ENCODE results near the gene CAPN11. TPM values are rescaled to one million over a fixed set of nuclear protein-coding genes. Genes with fewer than 3 reads are reported as not detected.

Gene CAPN11
- total and polyA plus RNA-seq, 9 of the 15 experiments (the other 6 are each of a cell fraction or from before 2014, with no cell fraction given): 0.03 to 0.61 (median 0.17) TPM; not detected in 1

DNA sequence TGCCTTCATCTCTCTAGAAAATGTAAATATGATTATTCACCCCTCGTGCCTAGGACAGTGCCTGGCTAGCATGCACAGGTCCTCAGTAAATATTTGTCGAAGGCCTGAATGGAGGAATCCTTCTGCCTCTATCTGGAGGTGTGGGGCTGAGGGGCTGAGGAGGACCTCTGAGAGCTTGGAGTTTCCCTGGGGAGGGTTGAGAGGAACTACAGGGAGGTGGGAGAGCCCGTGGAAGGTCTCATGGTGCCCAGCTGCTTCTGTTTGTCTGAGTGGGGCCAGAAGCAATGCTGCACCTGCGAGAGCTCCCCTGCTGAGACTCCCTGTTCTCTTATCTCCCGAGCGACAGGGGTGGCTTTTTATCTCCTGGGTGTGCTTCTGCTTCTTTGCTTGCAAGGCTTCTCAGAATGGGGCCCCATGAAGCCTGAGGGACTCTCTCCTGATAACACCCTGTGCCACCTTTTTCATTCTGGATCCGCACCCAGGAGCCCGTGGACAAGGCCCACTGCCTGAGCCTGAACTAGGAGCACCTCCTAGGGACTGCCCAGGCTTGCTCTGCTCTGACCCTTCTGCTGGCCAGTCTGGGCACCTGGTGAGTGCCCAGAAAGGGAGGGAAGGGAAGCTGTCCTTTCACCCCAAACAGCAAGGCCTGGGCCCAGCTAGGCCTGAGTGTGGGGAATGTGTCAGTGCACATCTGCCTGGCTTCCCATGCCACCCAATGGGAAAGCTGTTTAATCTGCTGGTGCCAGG lies 67.1 kb downstream of the CAPN11 start (continued):
- TF ChIP-seq, protein P1, sequence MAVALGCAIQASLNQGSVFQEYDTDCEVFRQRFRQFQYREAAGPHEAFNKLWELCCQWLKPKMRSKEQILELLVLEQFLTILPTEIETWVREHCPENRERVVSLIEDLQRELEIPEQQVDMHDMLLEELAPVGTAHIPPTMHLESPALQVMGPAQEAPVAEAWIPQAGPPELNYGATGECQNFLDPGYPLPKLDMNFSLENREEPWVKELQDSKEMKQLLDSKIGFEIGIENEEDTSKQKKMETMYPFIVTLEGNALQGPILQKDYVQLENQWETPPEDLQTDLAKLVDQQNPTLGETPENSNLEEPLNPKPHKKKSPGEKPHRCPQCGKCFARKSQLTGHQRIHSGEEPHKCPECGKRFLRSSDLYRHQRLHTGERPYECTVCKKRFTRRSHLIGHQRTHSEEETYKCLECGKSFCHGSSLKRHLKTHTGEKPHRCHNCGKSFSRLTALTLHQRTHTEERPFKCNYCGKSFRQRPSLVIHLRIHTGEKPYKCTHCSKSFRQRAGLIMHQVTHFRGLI (CRISPR knock-in tag; IDR thresholded peaks at IDR 0.05): 0 out of 2 replicates have a peak, but pooled peaks have one; percentile 28
- TF ChIP-seq, protein P2, sequence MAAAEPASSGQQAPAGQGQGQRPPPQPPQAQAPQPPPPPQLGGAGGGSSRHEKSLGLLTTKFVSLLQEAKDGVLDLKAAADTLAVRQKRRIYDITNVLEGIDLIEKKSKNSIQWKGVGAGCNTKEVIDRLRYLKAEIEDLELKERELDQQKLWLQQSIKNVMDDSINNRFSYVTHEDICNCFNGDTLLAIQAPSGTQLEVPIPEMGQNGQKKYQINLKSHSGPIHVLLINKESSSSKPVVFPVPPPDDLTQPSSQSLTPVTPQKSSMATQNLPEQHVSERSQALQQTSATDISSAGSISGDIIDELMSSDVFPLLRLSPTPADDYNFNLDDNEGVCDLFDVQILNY (CRISPR knock-in tag; IDR thresholded peaks at IDR 0.05): no peak
- TF ChIP-seq U2AF1 (optimal IDR thresholded peaks at IDR 0.05; ENCODE audit: low read depth, low read length): no peak
- TF ChIP-seq SIN3B (IDR thresholded peaks at IDR 0.05; ENCODE audit: low read depth): no peak; the same call in 1 of the 2 replicates
- TF ChIP-seq CBFB (CRISPR knock-in tag; IDR thresholded peaks at IDR 0.05): 0 out of 2 replicates have a peak, but pooled peaks have one; percentile 54
- no peak for TF ChIP-seq ARID2 (IDR thresholded peaks at IDR 0.05)
- TF ChIP-seq, protein P3, sequence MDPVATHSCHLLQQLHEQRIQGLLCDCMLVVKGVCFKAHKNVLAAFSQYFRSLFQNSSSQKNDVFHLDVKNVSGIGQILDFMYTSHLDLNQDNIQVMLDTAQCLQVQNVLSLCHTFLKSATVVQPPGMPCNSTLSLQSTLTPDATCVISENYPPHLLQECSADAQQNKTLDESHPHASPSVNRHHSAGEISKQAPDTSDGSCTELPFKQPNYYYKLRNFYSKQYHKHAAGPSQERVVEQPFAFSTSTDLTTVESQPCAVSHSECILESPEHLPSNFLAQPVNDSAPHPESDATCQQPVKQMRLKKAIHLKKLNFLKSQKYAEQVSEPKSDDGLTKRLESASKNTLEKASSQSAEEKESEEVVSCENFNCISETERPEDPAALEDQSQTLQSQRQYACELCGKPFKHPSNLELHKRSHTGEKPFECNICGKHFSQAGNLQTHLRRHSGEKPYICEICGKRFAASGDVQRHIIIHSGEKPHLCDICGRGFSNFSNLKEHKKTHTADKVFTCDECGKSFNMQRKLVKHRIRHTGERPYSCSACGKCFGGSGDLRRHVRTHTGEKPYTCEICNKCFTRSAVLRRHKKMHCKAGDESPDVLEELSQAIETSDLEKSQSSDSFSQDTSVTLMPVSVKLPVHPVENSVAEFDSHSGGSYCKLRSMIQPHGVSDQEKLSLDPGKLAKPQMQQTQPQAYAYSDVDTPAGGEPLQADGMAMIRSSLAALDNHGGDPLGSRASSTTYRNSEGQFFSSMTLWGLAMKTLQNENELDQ (CRISPR knock-in tag; IDR thresholded peaks at IDR 0.05; ENCODE audit: borderline replicate concordance): no peak
- TF ChIP-seq CC2D1A (IDR thresholded peaks at IDR 0.05): peak; percentile 92; the same call in 1 of the 2 replicates
- TF ChIP-seq TFAM (CRISPR knock-in tag; conservative IDR thresholded peaks at IDR 0.05): no peak
- TF ChIP-seq ZNF165 (CRISPR knock-in tag; IDR thresholded peaks at IDR 0.05; ENCODE audit: borderline replicate concordance): peak; percentile 86; the same call in 1 of the 2 replicates
- TF ChIP-seq ZEB2 (IDR thresholded peaks at IDR 0.05): peak; percentile 96
- TF ChIP-seq, protein P4, sequence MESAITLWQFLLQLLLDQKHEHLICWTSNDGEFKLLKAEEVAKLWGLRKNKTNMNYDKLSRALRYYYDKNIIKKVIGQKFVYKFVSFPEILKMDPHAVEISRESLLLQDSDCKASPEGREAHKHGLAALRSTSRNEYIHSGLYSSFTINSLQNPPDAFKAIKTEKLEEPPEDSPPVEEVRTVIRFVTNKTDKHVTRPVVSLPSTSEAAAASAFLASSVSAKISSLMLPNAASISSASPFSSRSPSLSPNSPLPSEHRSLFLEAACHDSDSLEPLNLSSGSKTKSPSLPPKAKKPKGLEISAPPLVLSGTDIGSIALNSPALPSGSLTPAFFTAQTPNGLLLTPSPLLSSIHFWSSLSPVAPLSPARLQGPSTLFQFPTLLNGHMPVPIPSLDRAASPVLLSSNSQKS (CRISPR knock-in tag; IDR thresholded peaks at IDR 0.05): 0 out of 2 replicates have a peak, but pooled peaks have one; percentile 11
- peak; percentile 71 for TF ChIP-seq NBN (IDR thresholded peaks at IDR 0.05; ENCODE audit: low read depth)
- TF ChIP-seq, protein P5, sequence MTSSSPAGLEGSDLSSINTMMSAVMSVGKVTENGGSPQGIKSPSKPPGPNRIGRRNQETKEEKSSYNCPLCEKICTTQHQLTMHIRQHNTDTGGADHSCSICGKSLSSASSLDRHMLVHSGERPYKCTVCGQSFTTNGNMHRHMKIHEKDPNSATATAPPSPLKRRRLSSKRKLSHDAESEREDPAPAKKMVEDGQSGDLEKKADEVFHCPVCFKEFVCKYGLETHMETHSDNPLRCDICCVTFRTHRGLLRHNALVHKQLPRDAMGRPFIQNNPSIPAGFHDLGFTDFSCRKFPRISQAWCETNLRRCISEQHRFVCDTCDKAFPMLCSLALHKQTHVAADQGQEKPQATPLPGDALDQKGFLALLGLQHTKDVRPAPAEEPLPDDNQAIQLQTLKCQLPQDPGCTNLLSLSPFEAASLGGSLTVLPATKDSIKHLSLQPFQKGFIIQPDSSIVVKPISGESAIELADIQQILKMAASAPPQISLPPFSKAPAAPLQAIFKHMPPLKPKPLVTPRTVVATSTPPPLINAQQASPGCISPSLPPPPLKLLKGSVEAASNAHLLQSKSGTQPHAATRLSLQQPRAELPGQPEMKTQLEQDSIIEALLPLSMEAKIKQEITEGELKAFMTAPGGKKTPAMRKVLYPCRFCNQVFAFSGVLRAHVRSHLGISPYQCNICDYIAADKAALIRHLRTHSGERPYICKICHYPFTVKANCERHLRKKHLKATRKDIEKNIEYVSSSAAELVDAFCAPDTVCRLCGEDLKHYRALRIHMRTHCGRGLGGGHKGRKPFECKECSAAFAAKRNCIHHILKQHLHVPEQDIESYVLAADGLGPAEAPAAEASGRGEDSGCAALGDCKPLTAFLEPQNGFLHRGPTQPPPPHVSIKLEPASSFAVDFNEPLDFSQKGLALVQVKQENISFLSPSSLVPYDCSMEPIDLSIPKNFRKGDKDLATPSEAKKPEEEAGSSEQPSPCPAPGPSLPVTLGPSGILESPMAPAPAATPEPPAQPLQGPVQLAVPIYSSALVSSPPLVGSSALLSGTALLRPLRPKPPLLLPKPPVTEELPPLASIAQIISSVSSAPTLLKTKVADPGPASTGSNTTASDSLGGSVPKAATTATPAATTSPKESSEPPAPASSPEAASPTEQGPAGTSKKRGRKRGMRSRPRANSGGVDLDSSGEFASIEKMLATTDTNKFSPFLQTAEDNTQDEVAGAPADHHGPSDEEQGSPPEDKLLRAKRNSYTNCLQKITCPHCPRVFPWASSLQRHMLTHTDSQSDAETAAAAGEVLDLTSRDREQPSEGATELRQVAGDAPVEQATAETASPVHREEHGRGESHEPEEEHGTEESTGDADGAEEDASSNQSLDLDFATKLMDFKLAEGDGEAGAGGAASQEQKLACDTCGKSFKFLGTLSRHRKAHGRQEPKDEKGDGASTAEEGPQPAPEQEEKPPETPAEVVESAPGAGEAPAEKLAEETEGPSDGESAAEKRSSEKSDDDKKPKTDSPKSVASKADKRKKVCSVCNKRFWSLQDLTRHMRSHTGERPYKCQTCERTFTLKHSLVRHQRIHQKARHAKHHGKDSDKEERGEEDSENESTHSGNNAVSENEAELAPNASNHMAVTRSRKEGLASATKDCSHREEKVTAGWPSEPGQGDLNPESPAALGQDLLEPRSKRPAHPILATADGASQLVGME (CRISPR knock-in tag; IDR thresholded peaks at IDR 0.05): no peak
- TF ChIP-seq SMAD2 (IDR thresholded peaks at IDR 0.05; ENCODE audit: low read depth, low read length): no peak

Measured in K562 (cell line).